ENCODE data around the gene SSH2. TPM values are rescaled to one million over a fixed set of nuclear protein-coding genes. Genes with fewer than 3 reads are reported as not detected.

Gene SSH2
- total and polyA plus RNA-seq, 3 donors from 2014 or later: 31.0 to 62.3 (median 37.4) TPM

GRCh38 chr17:29577385-29578211 lies 352.4 kb downstream of the SSH2 start:
- no peak overlapping the region for H3K4me3 ChIP-seq
- H3K27ac ChIP-seq: no peak overlapping the region
- no peaks in the 10 kb centered on the region for H3K27me3 ChIP-seq
- H3K4me1 ChIP-seq: peaks cover 6% of the 10 kb centered on the region
- TF ChIP-seq POLR2A (IDR thresholded peaks at IDR 0.05) (no peak), CTCF (IDR thresholded peaks at IDR 0.05) (no peak)
- no peaks in the 10 kb centered on the region for H3K36me3 ChIP-seq (ENCODE audit: low read depth, missing control alignments)
- no peaks in the 10 kb centered on the region for H3K9me3 ChIP-seq
- intact Hi-C loops (cut with DNase I; ENCODE audit: low total_unique reads): no loop called here
- 80 to 83% methylated on average over 3 to 16 of the region's 22 CpGs for WGBS, 2 donors
- no peak for DNase-seq

- H3K27me3 ChIP-seq: no peaks in the 10 kb centered on the region
- TF ChIP-seq CTCF (IDR thresholded peaks at IDR 0.05): no peak
- TF ChIP-seq POLR2A (IDR thresholded peaks at IDR 0.05): no peak
- no peak overlapping the region for H3K27ac ChIP-seq
- peaks cover 13% of the 10 kb centered on the region for H3K4me1 ChIP-seq
- intact Hi-C loops (cut with DNase I; ENCODE audit: low total_unique reads): no loop called here
- DNase-seq: no peak
- no peaks in the 10 kb centered on the region for H3K36me3 ChIP-seq (ENCODE audit: low read depth, missing control alignments)
- H3K9me3 ChIP-seq: no peaks in the 10 kb centered on the region
- no peak overlapping the region for H3K4me3 ChIP-seq
- WGBS, 2 donors: 90 to 91% methylated on average over 2 to 9 of the region's 9 CpGs
Observed at GRCh38 chr17:29577001-29577370, 353.0 kb downstream of the SSH2 start.

DNA sequence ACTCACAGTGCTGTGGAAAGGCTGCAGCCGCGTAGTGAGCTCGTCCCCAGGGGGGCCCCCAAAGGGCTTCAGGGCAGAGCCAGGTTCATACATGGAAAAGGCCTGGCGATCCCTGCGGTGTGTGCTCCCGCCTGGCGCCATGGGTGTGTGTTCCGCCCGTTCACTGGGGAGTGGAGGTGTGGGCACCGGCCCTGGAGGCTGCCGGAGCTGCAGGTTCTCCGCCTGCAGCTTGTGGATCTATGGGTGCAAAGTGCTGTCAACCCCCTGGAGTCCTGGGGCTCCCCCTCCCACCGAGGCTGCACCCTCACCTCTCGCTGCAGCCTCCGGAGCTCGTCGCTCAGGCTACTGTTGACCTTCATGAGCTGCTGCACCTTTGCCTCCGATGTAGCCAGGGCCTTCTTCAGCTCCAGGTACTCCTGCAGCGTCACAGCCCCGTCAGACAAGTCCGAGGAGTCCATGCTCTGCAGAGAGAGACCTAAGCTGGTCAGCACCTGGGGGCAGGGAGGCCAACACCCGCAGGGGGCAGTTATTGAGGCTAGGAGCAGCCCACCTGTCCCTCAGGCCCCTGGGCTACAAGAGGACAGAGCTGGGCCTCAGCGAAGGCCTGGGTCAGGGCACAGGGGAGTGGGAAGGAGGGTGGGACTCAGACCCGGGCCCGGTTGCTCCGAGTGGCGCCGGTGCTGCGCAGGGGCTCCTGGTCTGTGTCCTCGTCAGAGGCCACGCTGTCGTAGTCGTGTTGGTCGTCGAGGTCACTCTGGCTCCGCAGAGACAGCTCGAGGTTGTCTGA lies 353.6 kb downstream of the SSH2 start:
- WGBS, 2 donors: 94 to 100% methylated on average over 8 to 37 of the region's 37 CpGs
- H3K9me3 ChIP-seq: no peaks in the 10 kb centered on the region
- no peak overlapping the region for H3K27ac ChIP-seq
- H3K36me3 ChIP-seq (ENCODE audit: low read depth, missing control alignments): no peaks in the 10 kb centered on the region
- DNase-seq: no peak
- peaks cover 15% of the 10 kb centered on the region for H3K4me1 ChIP-seq
- no peak for TF ChIP-seq CTCF (IDR thresholded peaks at IDR 0.05)
- TF ChIP-seq POLR2A (IDR thresholded peaks at IDR 0.05): no peak
- intact Hi-C loops (cut with DNase I; ENCODE audit: low total_unique reads): no loop called here
- no peaks in the 10 kb centered on the region for H3K27me3 ChIP-seq
- H3K4me3 ChIP-seq: no peak overlapping the region

Small RNA genes lying within 50 kb of the gene (small RNA-seq; reads per million reads assigned to genes)
- gene RF00156 (0 reads per million in 2 donors), gene RF01210 (0 reads per million in 2 donors), gene RNU6-920P (0 reads per million in 2 donors)

Other genes starting within 250 kb of the SSH2 start
- gene EFCAB5, start 11.4 kb upstream of the SSH2 start, total RNA-seq: 10 to 100 TPM; 11.7 to 15.1 TPM
- 23.0 TPM for gene EFCAB5, start 11.4 kb upstream of the SSH2 start, polyA plus RNA-seq (ENCODE audit: insufficient read depth, low read depth, low replicate concordance)
- 10 to 100 TPM; 34.3 to 53.7 TPM for gene NSRP1, start 186.6 kb upstream of the SSH2 start, total RNA-seq
- gene NSRP1, start 186.6 kb upstream of the SSH2 start, polyA plus RNA-seq (ENCODE audit: insufficient read depth, low read depth, low replicate concordance): 12.6 TPM